GM12892 (cell line): ENCODE data around the gene PTEN.
A peak's percentile ranks its signal among the peaks of the same experiment; 100 is the strongest.

Experiments used
- DNase-seq: peaks from one replicate; pipeline ENCODE4 v3.0.0; 2011; ENCODE audit not compliant: insufficient read length
- FAIRE-seq: peaks from 2 replicates; lab custom pipeline; 2011; peaks lifted over from hg19 to GRCh38; lab: Jason Lieb, UNC
- POLR2A ChIP-seq: IDR thresholded peaks from 2 replicates; pipeline ENCODE4 v1.6.1; 2011; ENCODE audit warnings: low read depth, low read length, control low read depth
- POLR2AphosphoS5 ChIP-seq: IDR thresholded peaks from 2 replicates; pipeline ENCODE4 v1.6.1; 2011; ENCODE audit warnings: low read depth, low read length, control low read depth
- TAF1 ChIP-seq: IDR thresholded peaks from 2 replicates; pipeline ENCODE4 v1.6.1; 2011; ENCODE audit warnings: low read depth, mild to moderate bottlenecking, control low read depth, low read length, borderline replicate concordance

The PTEN gene

DNA sequence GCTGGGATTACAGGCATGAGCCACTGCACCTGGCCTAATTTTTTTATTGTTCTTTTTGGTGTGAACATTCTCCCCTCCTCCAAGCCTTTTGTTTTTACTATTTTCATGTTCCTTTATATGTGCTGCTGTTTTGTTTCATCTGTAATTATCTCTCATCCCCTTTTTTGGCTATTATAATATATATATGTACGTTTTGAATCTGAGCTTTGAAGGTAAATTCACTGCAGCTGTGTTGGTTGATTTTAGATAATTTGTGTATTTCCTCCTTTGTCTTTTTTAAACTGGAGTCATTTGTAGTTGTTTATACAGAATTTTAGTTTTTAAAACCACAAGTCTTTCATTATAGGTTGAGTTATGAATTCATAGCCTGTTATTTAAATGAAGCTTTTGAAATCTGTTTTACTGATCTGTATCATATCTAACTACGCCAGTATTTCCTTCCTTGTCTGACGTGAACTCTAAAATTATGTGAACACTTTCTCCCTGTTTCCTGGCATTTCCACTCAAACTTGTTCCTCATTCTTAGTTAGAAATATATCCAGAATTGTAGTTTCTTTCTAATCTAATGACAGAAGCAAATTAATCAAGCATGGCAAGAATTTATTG is 54.9 kb downstream of the PTEN start:
- no peak for TF ChIP-seq POLR2A
- no peak for TF ChIP-seq TAF1
- TF ChIP-seq POLR2AphosphoS5 = no peak
- FAIRE-seq = no peak
- DNase-seq = no peak

DNA sequence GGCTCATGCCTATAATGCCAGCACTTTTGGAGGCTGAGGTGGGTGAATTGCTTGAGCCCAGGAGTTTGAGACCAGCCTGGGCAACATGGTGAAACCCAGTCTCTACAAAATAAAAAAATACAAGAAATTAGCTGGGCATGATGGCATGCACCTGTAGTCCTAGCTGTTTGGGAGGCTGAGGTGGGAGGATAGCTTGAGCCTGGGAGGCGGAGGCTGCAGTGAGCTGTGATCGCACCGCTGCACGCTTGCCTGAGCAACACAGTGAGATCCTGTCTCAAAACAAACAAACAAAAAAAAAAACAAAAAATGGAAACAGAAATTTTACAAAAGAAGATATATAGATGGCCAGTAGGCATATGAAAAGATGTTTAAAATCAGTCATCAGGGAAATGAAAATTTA is 57.1 kb downstream of the PTEN start:
- peak; percentile 73 for TF ChIP-seq POLR2AphosphoS5
- TF ChIP-seq POLR2A = 0 out of 2 replicates have a peak, but pooled peaks have one; percentile 16
- no peak for TF ChIP-seq TAF1
- FAIRE-seq = no peak
- no peak for DNase-seq

DNA sequence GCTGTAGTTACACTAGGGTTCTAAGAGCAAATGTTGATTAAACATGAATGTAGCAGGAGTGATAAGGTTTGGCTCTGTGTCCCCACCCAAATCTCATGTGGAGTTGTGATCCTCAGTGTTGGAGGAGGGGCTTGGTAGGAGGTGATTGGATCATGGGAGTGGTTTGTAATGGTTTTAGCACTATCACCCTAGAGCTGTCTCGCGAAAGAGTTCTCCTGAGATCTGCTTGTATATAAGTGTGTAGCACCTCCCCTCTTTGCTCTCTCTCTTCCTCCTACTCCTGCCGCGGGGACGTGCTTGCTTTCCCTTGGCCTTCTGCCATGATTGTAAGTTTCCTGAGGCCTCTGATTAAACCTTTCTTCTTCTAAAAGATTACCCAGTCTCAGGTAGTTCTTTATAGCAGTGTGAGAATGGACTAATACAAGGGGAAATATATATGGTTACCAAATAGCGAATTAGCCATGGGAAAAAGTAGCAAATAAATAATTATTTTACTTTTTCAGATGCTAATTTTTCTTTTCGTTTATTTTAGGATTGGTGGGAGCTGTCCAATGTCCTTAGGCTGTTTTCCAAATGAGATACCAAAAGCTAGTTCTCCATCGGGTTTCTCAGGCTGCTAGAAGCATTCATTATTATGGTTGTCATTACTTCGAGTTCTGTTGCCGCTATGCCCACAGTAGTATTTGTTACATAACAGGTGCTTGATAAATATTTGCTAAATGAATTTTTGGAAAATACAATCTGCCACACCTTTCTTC is 58.7 kb downstream of the PTEN start:
- no peak for DNase-seq
- TF ChIP-seq POLR2AphosphoS5 = peak; percentile 46
- no peak for TF ChIP-seq TAF1
- TF ChIP-seq POLR2A = peak; percentile 45; the same call in 1 of the 2 replicates
- no peak for FAIRE-seq

DNA sequence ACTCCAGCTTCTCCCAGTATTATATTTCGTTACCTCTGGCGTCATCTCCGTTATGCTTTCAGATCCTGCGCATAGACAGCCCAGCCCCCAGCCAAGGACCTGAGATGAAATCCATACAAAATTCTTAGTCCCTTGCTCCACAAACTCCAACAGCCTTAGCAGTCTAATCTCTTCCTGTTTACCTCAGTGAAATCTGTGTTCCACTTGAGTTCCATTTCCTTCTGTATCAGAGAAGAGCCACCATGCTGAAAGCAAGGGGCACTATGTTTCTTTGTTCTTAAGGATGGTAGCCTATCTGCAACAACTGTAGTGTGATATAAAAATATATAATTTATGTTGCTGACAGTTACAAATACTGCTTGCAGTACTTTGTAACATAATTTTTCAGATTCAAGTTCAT is 59.8 kb downstream of the PTEN start:
- TF ChIP-seq TAF1 = no peak
- no peak for TF ChIP-seq POLR2AphosphoS5
- no peak for TF ChIP-seq POLR2A
- no peak for FAIRE-seq
- DNase-seq = no peak

DNA sequence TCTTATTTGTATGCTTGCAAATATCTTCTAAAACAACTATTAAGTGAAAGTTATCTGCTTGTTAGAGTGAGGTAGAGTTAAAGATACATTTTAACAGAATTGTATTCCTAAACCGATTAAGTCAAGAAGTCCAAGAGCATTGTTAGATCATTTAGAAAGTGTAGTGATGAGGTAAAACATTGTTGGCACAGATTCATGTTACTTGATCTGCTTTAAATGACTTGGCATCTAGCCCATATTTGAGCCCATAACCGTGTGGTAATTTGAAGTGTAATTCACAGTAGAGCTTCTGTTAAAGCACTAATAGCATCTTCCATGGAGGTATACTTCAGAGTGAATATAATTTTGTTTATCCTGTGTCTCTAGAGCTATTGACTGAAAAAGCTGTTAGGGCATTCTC is 62.1 kb downstream of the PTEN start:
- FAIRE-seq (peak; percentile 78), DNase-seq (no peak)
- no peak for TF ChIP-seq TAF1

DNA sequence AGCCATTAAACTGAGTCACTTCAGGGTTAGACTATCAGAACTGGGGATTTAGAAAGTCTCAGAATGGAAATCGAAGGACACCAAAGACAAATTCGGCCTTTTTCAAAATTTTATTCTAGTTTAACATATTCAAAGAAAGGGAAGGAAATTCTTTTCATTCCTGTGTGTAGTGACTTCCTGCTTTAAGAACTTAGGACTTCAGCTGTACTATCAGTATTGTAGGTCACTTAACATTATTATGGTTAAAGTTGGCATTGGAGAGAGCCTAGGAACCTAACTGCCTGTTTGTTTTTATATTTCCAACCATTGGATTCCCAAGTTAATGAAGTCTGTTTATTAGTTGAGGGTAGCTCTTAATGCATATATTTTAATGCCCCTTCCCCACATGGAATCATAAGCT is 63.7 kb downstream of the PTEN start:
- FAIRE-seq (no peak), DNase-seq (no peak)
- TF ChIP-seq POLR2A = no peak
- TF ChIP-seq TAF1 = no peak
- TF ChIP-seq POLR2AphosphoS5 = no peak

DNA sequence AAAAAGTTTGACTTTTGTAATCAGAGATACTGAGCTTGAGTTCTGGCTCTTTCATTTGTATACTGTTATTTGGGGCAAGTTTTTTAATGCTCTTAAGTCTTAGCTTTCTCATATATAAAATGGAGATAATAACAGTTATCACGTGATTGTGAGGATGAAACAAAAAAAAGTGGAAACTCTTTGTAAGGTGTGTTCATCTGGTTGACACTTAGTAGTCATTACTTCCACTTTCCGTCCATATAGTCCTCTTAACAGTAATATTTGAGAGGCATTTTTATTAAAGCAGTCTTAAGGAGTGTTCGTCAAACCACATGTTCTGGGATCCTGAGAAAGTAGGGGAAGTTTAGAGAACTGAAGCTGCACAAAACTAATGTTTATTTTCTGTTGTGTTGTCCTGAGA is 65.6 kb downstream of the PTEN start:
- DNase-seq (no peak), FAIRE-seq (peak; percentile 78)
- TF ChIP-seq POLR2A (no peak), TAF1 (no peak), POLR2AphosphoS5 (no peak)

DNA sequence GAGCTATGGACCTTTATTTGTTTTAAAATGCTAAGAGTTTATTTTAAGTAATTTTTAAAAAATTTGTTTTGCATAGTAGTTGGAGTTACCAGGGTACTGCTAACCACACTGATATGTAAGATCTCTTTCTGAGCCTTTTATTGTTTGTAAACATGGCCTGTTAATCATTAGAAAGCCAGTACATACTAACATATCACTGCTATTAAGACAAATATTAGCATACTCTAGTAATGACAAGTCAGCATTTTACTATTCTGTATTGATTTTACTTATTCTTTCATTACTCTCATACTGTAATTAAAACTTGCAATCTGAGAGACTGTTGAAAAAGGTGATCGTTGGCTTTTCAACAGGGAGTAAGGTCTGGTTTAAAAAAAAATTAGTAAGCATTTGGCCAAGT is 66.7 kb downstream of the PTEN start:
- no peak for TF ChIP-seq POLR2AphosphoS5
- no peak for TF ChIP-seq POLR2A
- no peak for TF ChIP-seq TAF1
- peak; percentile 27 for FAIRE-seq
- DNase-seq = no peak

DNA sequence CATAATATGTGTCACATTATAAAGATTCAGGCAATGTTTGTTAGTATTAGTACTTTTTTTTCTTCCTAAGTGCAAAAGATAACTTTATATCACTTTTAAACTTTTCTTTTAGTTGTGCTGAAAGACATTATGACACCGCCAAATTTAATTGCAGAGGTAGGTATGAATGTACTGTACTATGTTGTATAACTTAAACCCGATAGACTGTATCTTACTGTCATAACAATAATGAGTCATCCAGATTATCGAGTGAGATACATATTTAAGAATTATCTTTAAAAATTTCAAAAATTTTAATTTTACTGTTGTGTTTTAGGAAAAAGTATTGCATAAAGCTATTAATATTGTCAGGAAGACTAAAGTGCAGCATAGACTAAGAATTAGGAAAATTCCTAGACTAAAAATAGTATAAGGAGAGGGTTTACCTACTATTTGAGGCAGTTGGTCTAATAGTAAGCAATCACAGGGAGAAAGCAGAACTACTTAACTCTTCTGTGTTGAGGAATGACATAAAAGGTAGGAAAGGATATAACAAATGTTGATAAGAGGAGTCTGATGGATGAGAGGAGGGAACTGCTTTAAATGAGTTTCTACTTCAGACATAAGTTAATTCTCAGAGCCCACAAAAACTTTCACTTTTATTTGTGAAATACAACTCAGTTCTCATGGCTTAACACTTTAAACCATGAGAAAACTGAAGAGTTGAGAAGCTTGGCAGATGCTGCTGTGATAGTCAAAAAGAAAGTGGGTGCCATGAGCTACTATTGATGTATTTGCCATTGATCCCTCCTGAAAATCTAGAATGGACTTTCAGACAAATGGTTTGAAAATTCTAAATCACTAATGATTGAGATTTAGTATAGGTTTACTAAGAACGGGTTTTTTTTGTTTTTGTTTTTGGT is 67.8 kb downstream of the PTEN start:
- DNase-seq (no peak), FAIRE-seq (peak; percentile 72)
- no peak for TF ChIP-seq TAF1
- no peak for TF ChIP-seq POLR2A
- no peak for TF ChIP-seq POLR2AphosphoS5

DNA sequence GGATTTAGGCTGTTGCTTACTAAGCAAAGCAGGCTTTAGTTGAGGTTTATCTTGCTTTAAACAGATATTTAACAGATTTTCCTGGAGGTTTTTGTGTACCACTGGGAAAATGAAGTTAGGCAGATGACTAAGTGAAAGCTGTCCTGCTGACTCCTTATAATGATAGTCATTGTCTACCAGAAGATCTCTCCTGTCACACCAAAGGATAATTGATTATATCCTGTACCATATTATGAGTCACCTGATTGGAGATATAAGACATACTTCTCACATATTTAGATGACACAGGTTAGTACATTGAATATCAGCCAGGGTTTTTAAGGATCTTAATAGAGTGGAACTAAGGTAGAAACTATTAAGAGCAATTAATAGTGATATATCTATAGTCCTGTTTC is 68.4 kb downstream of the PTEN start:
- TF ChIP-seq TAF1 = no peak
- no peak for TF ChIP-seq POLR2AphosphoS5
- TF ChIP-seq POLR2A = no peak
- no peak for DNase-seq
- no peak for FAIRE-seq

DNA sequence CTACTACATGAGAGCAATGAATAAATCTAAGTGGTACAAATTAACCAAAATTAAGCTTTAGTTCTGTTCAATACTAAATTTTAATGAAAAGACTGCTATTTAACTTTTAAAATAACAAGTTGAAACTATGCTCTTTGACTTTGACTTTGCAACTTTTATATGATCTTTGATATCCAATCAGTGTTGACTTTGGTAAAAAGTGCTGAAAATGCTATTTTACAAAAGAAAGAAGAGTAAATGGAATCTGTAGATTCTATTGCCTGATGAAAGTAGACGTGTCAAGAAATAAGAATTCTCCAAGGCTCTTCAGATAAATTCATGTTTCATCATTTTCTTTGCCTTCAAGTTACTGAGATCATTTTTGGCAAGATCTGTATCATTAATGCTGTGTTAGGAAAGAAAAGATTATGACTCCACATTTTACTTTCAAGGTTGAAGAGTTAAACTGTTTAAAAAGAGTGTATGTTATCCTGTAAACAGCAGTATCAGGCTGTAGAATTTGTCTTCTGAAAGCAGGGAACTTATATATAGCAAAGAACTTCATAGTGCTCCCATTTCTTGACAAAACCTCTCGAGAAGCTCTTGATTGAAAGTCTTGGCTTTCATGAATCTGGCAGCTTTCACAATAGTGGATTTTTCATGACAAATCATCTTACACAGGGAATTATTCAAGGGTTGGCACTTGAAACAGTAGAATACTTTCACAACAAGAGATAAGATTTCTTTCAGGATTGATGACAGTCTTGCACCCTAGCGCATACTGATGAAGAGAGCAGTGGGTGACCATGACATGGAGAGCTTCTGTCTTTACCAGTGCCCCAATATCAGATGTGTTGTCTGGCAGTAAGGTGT is 72.1 kb downstream of the PTEN start:
- FAIRE-seq = no peak
- DNase-seq = no peak
- TF ChIP-seq POLR2AphosphoS5 (no peak), POLR2A (no peak), TAF1 (no peak)
